AG04449 (cell line): ENCODE data around the gene AIRE.
A peak's percentile ranks its signal among the peaks of the same experiment; 100 is the strongest.

ENCODE experiments used
- CTCF ChIA-PET: fragments of 350-600 bp; formaldehyde crosslinking; extraction: SDS; loops from one replicate; lab custom pipeline; 2021; ENCODE audit warnings: antibody characterized with exemption; lab: Yijun Ruan, JAX
- POLR2A ChIA-PET: fragments of 400-600, 350-600 bp; formaldehyde crosslinking; extraction: SDS; loops from one replicate; lab custom pipeline; 2020; ENCODE audit warnings: antibody characterized with exemption, inconsistent platforms; lab: Yijun Ruan, JAX
- DNase-seq: peaks from one replicate; pipeline ENCODE4 v3.0.0-alpha.2; 2010; ENCODE audit warnings: low read depth, low spot score
- H3K4me3 ChIP-seq: 2 replicates; pipeline ENCODE4 v1.5.1; 2011; ENCODE audit warnings: low read depth, mild to moderate bottlenecking, control low read depth, low read length
- TF ChIP-seq, protein P1 (sequence below): IDR thresholded peaks from one replicate; pipeline ENCODE4 v1.5.1; 2011; ENCODE audit warnings: mild to moderate bottlenecking, moderate library complexity, low read length, control low read depth, inconsistent platforms; ENCODE audit not compliant: insufficient read depth; ENCODE audit errors: missing control alignments

Gene AIRE

DNA sequence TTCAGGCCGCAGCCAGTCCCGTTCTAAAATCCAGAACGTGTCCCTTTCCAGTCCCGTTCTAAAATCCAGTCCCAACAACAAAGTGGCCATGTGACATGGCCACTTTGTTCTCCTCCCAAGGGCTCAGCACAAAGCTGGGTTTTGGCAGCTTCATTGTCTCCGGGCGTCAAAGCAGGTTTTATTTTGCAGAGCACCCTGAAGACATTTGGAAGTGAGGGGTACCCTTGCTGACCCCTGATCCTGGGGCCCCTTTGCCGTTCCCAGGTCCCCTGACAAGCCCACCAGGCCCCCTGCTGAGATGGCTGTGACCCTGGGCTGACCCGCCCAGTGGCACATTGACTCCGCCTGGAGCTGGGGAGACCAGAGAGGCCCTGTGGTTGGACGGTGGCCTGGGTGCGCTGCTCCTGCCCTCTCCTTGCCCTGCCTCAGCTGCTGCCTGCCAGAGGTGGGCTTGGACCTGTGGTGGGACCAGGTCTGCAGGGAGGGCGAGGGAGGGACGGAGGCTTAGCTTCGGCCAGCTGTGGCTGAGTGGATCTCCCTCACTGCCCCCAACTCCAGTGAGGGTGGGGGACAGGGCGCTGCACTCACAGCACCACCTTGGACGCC, 18.4 kb downstream of the AIRE start:
- CTCF ChIA-PET: interaction anchor here (1.0 to 3.9 kb wide), 7 partner anchors 9 to 148 kb away, joined by 3 to 26 read pairs (median 4); no protein-coding TSS in a partner anchor
- no peak overlapping the region for H3K4me3 ChIP-seq
- no peak for DNase-seq
- POLR2A ChIA-PET: interaction anchor here (0.7 to 1.2 kb wide), 2 partner anchors 10 to 13 kb away, joined by 3 to 4 read pairs; no protein-coding TSS in a partner anchor
- TF ChIP-seq, protein P1, sequence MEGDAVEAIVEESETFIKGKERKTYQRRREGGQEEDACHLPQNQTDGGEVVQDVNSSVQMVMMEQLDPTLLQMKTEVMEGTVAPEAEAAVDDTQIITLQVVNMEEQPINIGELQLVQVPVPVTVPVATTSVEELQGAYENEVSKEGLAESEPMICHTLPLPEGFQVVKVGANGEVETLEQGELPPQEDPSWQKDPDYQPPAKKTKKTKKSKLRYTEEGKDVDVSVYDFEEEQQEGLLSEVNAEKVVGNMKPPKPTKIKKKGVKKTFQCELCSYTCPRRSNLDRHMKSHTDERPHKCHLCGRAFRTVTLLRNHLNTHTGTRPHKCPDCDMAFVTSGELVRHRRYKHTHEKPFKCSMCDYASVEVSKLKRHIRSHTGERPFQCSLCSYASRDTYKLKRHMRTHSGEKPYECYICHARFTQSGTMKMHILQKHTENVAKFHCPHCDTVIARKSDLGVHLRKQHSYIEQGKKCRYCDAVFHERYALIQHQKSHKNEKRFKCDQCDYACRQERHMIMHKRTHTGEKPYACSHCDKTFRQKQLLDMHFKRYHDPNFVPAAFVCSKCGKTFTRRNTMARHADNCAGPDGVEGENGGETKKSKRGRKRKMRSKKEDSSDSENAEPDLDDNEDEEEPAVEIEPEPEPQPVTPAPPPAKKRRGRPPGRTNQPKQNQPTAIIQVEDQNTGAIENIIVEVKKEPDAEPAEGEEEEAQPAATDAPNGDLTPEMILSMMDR: no peak

DNA sequence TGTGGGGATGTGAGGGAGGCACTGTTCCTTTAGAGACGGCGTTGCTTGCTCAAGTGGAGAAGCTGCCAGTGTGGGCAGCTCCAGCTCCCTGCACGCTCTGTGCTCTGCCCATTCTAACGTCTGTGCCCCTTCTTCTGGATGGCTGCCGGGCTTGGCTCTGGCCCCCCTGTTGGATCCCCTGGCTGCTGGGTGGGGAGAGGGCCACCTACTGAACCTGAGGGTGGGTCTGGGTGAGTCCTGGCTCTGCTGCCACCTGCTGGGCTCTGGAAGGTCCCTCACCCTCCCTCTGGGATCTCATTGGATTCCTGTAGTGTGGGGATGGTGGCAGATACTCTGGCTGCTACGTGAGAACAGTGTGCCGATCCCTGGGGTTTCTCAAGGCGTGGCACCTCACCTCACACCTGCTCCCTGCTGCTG, 19.2 kb downstream of the AIRE start:
- ChIA-PET POLR2A (interaction anchor here (0.7 to 1.2 kb wide), 2 partner anchors 10 to 12 kb away, joined by 3 to 4 read pairs; no protein-coding TSS in a partner anchor), CTCF (interaction anchor here (1.3 to 3.9 kb wide), 4 partner anchors 10 to 33 kb away, joined by 3 to 26 read pairs (median 4); no protein-coding TSS in a partner anchor)
- DNase-seq: no peak
- H3K4me3 ChIP-seq: no peak overlapping the region
- TF ChIP-seq, protein P1: peak; percentile 72

- CTCF ChIA-PET: interaction anchor here (1.3 to 3.9 kb wide), 4 partner anchors 9 to 33 kb away, joined by 3 to 26 read pairs (median 4); no protein-coding TSS in a partner anchor
- POLR2A ChIA-PET: no interaction called here
- DNase-seq: no peak
- no peak overlapping the region for H3K4me3 ChIP-seq
- TF ChIP-seq, protein P1: no peak
These were observed 20.0 kb downstream of the AIRE start for GRCh38 chr21:44305691-44306090.

- H3K4me3 ChIP-seq: no peak overlapping the region
- POLR2A ChIA-PET: no interaction called here
- DNase-seq: no peak
- TF ChIP-seq, protein P1: no peak
- CTCF ChIA-PET: interaction anchor here (4.9 kb wide), 1 partner anchor 10 kb away, joined by 22 read pairs; no protein-coding TSS in a partner anchor
These were observed 21.4 kb downstream of the AIRE start for GRCh38 chr21:44306936-44307704.

DNA sequence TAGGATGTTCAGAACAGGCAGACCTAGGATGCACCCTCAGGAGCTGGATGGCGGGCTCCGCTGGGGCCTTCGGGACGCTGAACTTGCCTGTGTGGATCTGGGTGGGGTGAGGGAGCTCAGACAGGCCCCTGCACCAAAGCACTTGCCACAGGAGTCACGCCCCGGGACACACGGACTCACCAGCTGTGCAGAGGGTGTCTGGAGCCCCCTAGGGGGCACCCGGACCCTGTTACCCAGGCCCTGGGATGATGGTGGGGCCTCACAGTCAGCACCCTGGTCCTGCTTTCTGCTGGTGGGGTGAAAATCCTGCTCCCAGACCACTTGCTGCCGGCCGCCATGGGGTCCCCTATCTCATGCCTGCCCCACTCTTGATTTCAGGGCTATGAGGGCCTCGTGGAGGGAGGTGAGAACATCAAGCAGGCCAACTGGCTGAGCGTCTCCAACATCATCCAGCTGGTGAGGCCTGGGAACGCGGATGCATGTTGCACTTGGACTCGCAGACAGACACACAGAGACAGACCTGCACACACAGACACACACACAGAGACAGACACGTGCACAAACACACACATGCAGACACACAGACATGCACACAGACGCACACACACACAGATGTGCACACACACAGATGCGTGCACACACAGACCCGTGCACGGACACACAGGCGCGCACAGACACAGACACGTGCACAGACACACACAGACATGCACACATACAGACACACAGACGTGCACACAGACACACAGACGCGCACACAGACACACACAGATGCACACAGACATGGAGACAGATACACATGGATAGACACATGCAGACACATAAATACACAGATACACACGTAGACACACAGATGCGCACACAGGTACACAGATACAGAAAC, 25.2 kb downstream of the AIRE start:
- H3K4me3 ChIP-seq: no peak overlapping the region
- POLR2A ChIA-PET: no interaction called here
- DNase-seq: no peak
- CTCF ChIA-PET: interaction anchor here (4.9 kb wide), 1 partner anchor 14 kb away, joined by 22 read pairs; no protein-coding TSS in a partner anchor
- TF ChIP-seq, protein P1: no peak
